ENCODE data around the gene THSD8. TPM values are rescaled to one million over a fixed set of nuclear protein-coding genes. Genes with fewer than 3 reads are reported as not detected.

THSD8 gene
- total RNA-seq, 1 donor: not detected

DNA sequence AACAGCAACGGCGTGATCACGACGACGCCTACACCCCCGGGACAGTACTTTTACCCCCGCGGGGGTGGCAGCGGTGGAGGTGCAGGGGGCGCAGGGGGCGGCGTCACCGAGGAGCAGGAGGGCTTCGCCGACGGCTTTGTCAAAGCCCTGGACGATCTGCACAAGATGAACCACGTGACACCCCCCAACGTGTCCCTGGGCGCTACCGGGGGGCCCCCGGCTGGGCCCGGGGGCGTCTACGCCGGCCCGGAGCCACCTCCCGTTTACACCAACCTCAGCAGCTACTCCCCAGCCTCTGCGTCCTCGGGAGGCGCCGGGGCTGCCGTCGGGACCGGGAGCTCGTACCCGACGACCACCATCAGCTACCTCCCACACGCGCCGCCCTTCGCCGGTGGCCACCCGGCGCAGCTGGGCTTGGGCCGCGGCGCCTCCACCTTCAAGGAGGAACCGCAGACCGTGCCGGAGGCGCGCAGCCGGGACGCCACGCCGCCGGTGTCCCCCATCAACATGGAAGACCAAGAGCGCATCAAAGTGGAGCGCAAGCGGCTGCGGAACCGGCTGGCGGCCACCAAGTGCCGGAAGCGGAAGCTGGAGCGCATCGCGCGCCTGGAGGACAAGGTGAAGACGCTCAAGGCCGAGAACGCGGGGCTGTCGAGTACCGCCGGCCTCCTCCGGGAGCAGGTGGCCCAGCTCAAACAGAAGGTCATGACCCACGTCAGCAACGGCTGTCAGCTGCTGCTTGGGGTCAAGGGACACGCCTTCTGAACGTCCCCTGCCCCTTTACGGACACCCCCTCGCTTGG is 9.6 kb upstream of the THSD8 start:
- TF ChIP-seq, protein P1, sequence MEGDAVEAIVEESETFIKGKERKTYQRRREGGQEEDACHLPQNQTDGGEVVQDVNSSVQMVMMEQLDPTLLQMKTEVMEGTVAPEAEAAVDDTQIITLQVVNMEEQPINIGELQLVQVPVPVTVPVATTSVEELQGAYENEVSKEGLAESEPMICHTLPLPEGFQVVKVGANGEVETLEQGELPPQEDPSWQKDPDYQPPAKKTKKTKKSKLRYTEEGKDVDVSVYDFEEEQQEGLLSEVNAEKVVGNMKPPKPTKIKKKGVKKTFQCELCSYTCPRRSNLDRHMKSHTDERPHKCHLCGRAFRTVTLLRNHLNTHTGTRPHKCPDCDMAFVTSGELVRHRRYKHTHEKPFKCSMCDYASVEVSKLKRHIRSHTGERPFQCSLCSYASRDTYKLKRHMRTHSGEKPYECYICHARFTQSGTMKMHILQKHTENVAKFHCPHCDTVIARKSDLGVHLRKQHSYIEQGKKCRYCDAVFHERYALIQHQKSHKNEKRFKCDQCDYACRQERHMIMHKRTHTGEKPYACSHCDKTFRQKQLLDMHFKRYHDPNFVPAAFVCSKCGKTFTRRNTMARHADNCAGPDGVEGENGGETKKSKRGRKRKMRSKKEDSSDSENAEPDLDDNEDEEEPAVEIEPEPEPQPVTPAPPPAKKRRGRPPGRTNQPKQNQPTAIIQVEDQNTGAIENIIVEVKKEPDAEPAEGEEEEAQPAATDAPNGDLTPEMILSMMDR (IDR thresholded peaks at IDR 0.05; ENCODE audit: insufficient read depth, low read depth, low read length): no peak
- DNase-seq (ENCODE audit: low read depth): peak; percentile 55

DNA sequence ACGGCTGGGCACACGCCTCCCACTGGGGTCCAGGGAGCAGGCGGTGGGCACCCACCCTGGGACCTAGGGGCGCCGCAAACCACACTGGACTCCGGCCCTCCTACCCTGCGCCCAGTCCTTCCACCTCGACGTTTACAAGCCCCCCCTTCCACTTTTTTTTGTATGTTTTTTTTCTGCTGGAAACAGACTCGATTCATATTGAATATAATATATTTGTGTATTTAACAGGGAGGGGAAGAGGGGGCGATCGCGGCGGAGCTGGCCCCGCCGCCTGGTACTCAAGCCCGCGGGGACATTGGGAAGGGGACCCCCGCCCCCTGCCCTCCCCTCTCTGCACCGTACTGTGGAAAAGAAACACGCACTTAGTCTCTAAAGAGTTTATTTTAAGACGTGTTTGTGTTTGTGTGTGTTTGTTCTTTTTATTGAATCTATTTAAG is 9.0 kb upstream of the THSD8 start:
- no peak for DNase-seq (ENCODE audit: low read depth)
- peak overlapping the region; percentile 77 for H3K4me3 ChIP-seq (ENCODE audit: low read depth, low read length)
- TF ChIP-seq, protein P1 (IDR thresholded peaks at IDR 0.05; ENCODE audit: insufficient read depth, low read depth, low read length): no peak

More for the DNA sequence above, 9.6 kb upstream of the THSD8 start:
- peak overlapping the region; percentile 77 for H3K4me3 ChIP-seq (ENCODE audit: low read depth, low read length)

DNA sequence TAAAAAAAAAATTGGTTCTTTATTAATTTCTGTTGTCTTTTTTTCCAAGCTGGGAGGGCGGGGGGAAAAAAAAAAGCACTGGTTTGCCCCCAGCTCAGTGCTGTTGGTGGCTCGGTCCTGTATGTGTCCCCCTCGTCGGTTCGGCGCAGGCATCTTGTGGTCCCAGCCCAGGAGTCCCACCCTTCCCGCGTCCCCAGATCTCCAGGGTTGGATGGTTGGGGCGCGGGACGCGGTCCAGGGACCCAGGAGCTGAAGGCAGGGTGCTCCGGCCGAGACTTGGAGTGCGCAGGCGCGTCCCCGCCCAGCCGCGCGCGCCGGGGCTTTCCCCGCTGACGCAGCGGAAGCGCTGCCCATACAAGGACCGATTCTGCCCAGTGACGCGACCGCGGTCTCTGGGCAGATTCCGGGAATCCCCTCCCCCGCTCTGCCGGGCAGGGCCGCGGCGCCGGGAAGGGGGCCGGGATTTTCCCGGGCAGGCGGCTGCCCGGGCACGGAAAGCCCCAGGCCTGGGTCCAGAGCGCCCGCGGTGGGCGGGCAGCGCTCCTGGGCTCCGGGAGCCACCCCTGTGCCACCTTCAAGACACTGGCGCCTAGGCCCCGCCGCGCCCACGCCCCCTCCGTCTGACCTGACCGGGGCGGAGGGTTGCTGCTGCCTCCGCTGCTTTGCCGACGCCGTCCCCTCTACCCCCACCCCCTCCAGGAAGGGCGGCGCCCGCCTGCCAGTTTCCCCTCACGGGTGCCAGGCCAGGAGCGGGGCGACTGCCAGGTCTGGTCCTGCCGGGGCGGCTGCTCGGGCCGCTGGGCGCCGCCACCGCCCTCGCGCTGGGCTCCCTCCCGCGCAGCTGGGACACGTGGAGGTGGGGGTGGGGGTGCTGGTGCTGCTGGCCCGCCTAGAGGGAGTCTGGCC is 8.3 kb upstream of the THSD8 start:
- peak; percentile 95 for DNase-seq (ENCODE audit: low read depth)
- TF ChIP-seq, protein P1 (IDR thresholded peaks at IDR 0.05; ENCODE audit: insufficient read depth, low read depth, low read length): no peak
- peak overlapping the region; percentile 77 for H3K4me3 ChIP-seq (ENCODE audit: low read depth, low read length)

DNA sequence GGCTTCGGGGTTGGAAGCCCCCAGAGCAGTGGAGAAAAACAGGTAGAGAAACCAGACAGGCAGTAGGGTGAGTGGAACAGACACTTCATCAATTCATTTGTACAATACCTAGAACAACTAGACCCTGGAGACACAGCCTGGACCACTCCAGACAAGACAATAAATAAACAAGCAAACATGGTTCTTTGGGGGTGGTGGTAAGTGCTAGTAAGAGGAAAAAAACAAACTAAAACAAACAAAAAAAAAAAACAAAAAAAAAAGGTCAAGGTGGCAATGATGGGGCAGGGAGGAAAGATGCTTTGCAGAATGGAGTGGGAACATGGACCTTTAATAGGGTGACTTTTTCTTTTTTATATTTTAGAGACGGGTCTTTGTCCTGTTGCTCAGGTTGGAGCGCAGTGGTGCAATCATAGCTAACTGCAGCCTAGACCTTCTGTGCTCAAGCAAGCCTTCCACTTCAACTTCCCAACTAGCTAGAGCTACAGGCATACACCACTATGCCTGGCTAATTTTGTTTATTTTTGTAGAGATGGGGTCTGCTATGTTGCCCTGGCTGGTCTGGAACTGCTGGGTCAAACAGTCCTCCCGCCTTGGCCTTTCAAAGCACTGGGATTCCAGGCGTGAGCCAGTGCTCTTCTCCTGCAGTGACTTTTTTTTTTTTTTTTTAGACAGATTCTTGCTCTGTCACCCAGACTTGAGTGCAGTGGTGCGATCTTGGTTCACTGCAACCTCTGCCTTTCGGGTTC is 7.5 kb upstream of the THSD8 start:
- DNase-seq (ENCODE audit: low read depth): peak; percentile 76
- TF ChIP-seq, protein P1 (IDR thresholded peaks at IDR 0.05; ENCODE audit: insufficient read depth, low read depth, low read length): no peak
- peak overlapping the region; percentile 77 for H3K4me3 ChIP-seq (ENCODE audit: low read depth, low read length)

DNA sequence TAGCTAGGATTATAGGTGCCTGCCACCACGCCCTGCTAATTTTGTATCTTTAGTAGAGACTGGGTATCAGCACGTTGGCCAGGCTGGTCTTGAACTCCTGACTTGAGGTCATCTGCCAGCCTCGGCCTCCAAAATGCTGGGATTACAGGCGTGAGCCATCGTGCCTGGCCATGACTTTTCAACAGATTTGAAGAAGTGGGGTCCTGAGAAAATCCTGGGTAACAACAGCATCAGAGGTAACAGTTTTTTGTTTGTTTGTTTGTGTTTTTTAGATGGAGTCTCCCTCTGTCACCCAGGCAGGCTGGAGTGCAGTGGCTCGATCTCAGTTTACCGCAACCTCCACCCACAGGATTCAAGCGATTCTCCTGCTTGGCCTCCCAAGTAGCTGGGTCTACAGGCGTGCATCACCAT is 6.9 kb upstream of the THSD8 start:
- TF ChIP-seq, protein P1 (IDR thresholded peaks at IDR 0.05; ENCODE audit: insufficient read depth, low read depth, low read length): no peak
- H3K4me3 ChIP-seq (ENCODE audit: low read depth, low read length): no peak overlapping the region
- DNase-seq (ENCODE audit: low read depth): no peak

Measured in fibroblast of villous mesenchyme (primary cell).